GM13977 (cell line): ENCODE results near the gene CCDC149.
"Not testable (repeated sequence)": the region's sequence is repeated elsewhere in the genome, so short reads cannot be mapped to it uniquely, and the experiment has no call there.

ENCODE experiments used
- DNase-seq: peaks from one replicate; pipeline ENCODE4 v3.0.0; 2012; ENCODE audit warnings: low spot score
- CTCF ChIP-seq: IDR thresholded peaks from 2 replicates; pipeline ENCODE4 v1.5.1; 2012; ENCODE audit warnings: mild to moderate bottlenecking, control low read depth; ENCODE audit not compliant: insufficient read depth; ENCODE audit errors: extremely low read depth, missing control alignments
- in situ Hi-C: fragments of 300-500 bp; cut with MboI; formaldehyde crosslinking; loops from one replicate; pipeline ENCODE4 v1.12.0; 2022; ENCODE audit warnings: low sequenced_read_pairs, low pct_unique_long_range_greater_than_20kb, mixed read lengths, inconsistent platforms; ENCODE audit not compliant: unreplicated experiment

Gene CCDC149

GRCh38 chr4:24920008-24920407 is 7.2 kb upstream of the CCDC149 start:
- no peak for DNase-seq
- TF ChIP-seq CTCF, result no peak
- in situ Hi-C loops, result no loop called here

DNA sequence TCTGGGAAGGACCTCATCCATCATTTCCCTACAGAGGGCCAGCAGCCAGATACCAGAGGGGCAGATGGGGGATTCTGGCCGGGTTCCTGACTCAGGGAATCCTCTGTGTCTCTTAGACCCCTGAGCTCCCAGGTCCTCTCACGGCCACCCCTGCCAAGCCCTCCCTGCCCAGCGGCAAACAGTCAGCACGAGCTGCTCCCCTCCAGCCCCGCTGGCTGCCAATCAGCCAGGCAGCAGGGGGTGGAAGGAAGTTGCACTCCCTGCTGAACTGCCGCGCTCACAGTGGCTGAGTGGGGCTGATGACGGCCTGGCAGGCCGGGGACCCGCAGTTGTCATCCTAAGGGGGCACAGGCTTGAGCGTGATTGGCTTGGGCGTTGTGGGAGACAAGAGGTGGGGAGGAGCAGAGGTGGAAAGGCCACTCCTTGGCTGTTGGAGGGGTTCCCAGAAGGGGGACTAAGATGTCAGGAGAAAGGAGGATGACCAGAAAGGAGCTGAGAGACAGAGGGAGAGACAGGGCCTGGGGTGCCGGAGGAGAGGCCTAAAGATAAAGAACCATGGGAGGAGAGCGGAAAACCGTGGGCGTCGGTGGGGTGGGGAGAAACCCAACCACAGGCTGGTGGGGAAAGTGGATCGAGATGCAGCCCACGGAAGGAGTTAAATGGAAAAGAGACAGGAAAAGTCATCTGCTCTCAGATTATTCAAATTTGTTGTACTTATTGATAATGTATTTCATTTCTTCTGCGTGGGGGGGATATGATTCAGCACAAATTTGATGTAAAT is 4.4 kb upstream of the CCDC149 start:
- in situ Hi-C loops, result no loop called here
- no peak for TF ChIP-seq CTCF

GRCh38 chr4:24915121-24915922 is 2.5 kb upstream of the CCDC149 start:
- peak; percentile 26 for TF ChIP-seq CTCF
- peak; percentile 7 for DNase-seq
- in situ Hi-C loops, result no loop called here

More for the DNA sequence above, 4.4 kb upstream of the CCDC149 start:
- no peak for DNase-seq

DNA sequence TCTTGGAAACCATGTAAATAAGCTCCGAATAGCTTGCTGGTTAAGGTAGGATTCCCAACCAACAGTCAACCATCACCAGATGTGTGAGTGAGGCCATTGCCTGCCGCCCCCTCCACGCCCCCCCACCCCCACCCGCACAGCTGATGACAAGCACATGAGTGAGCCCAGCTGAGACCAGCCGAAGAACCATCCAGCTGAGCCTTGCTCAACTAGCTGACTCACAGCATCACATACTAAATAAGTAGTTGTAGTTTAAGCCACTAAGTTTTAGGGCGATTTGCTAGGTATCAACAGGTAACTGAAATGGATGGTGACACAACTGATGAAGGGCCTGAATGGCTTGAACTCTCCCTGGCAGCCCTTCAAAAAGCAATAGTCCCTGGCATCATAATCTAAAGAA is 1.6 kb upstream of the CCDC149 start:
- TF ChIP-seq CTCF, result no peak
- no peak for DNase-seq
- in situ Hi-C loops, result no loop called here

DNA sequence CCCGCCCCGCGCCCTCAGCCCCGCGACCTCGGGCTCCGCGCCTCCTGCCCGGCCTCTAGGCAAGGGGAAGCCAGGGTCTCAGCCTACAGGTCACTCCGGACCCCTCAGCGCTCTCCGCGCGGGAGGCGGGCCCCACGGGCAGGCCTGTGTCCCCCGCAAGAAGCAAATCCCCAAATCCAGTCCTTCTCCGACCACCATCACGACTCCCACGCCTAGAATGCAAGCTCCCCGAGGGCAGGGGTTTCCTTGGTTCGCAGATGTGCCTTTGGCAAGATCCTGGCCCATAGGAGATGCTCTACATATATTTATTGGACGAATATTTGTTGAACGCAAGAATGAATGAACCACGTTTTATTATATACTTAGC is 260 bp upstream of the CCDC149 start:
- TF ChIP-seq CTCF, result no peak
- DNase-seq, result no peak
- in situ Hi-C loops, result no loop called here

- no peak for DNase-seq
- in situ Hi-C loops, result no loop called here
- no peak for TF ChIP-seq CTCF
Observed at GRCh38 chr4:24910499-24910898, 2.3 kb downstream of the CCDC149 start.

- DNase-seq, in situ Hi-C loops: not testable (repeated sequence)
Observed at GRCh38 chr4:24909606-24910005, 3.2 kb downstream of the CCDC149 start.
